Rectal smooth muscle tissue (tissue), 1 donor: ENCODE data around the gene GNAO1.

Experiments
- H3K27ac ChIP-seq: one replicate; pipeline ENCODE4 v1.7.0; 2013; ENCODE audit warnings: low read depth, low read length, inconsistent platforms
- H3K27me3 ChIP-seq: one replicate; pipeline ENCODE4 v1.7.0; 2013; ENCODE audit warnings: low read length; ENCODE audit not compliant: control insufficient read depth, insufficient read depth
- H3K36me3 ChIP-seq: one replicate; pipeline ENCODE4 v1.7.0; 2013; ENCODE audit warnings: low read length; ENCODE audit not compliant: control insufficient read depth, insufficient read depth
- H3K4me1 ChIP-seq: one replicate; pipeline ENCODE4 v1.7.0; 2013; ENCODE audit warnings: low read length; ENCODE audit not compliant: control insufficient read depth, insufficient read depth
- H3K4me3 ChIP-seq: one replicate; pipeline ENCODE4 v1.7.0; 2013; ENCODE audit warnings: low read length
- H3K9ac ChIP-seq: one replicate; pipeline ENCODE4 v1.7.0; 2013; ENCODE audit warnings: low read length

GNAO1 gene

GRCh38 chr16:56274369-56274768 is 83.1 kb downstream of the GNAO1 start:
- Histone ChIP-seq H3K4me3 (no peak overlapping the region), H3K36me3 (no peaks in the 10 kb centered on the region), H3K4me1 (peaks cover 29% of the 10 kb centered on the region), H3K27ac (no peak overlapping the region), H3K27me3 (no peaks in the 10 kb centered on the region), H3K9ac (no peak overlapping the region)

GRCh38 chr16:56275076-56275475 is 83.8 kb downstream of the GNAO1 start:
- no peaks in the 10 kb centered on the region for H3K27me3 ChIP-seq
- H3K4me1 ChIP-seq: peaks cover 22% of the 10 kb centered on the region
- no peak overlapping the region for H3K4me3 ChIP-seq
- H3K27ac ChIP-seq: no peak overlapping the region
- H3K36me3 ChIP-seq: no peaks in the 10 kb centered on the region
- no peak overlapping the region for H3K9ac ChIP-seq

GRCh38 chr16:56275801-56276200 is 84.5 kb downstream of the GNAO1 start:
- H3K4me1 ChIP-seq: peaks cover 17% of the 10 kb centered on the region
- H3K27ac ChIP-seq: peak overlapping the region; percentile 18
- H3K27me3 ChIP-seq: no peaks in the 10 kb centered on the region
- H3K4me3 ChIP-seq: no peak overlapping the region
- H3K36me3 ChIP-seq: no peaks in the 10 kb centered on the region
- H3K9ac ChIP-seq: no peak overlapping the region

GRCh38 chr16:56277075-56277474 is 85.8 kb downstream of the GNAO1 start:
- Histone ChIP-seq H3K27ac (peak overlapping the region; percentile 65), H3K4me1 (peaks cover 15% of the 10 kb centered on the region), H3K36me3 (no peaks in the 10 kb centered on the region), H3K9ac (no peak overlapping the region), H3K4me3 (no peak overlapping the region), H3K27me3 (no peaks in the 10 kb centered on the region)

GRCh38 chr16:56278196-56278855 is 87.0 kb downstream of the GNAO1 start:
- H3K4me1 ChIP-seq: peaks cover 15% of the 10 kb centered on the region
- H3K27me3 ChIP-seq: no peaks in the 10 kb centered on the region
- H3K9ac ChIP-seq: no peak overlapping the region
- no peak overlapping the region for H3K27ac ChIP-seq
- no peaks in the 10 kb centered on the region for H3K36me3 ChIP-seq
- H3K4me3 ChIP-seq: no peak overlapping the region

- Histone ChIP-seq H3K4me3 (no peak overlapping the region), H3K27ac (no peak overlapping the region), H3K36me3 (no peaks in the 10 kb centered on the region), H3K27me3 (no peaks in the 10 kb centered on the region), H3K9ac (no peak overlapping the region), H3K4me1 (peaks cover 15% of the 10 kb centered on the region)
Observed at GRCh38 chr16:56279132-56279531, 87.8 kb downstream of the GNAO1 start.

- H3K36me3 ChIP-seq: no peaks in the 10 kb centered on the region
- H3K4me3 ChIP-seq: no peak overlapping the region
- no peak overlapping the region for H3K9ac ChIP-seq
- H3K27me3 ChIP-seq: no peaks in the 10 kb centered on the region
- H3K27ac ChIP-seq: no peak overlapping the region
- peaks cover 15% of the 10 kb centered on the region for H3K4me1 ChIP-seq
Observed at GRCh38 chr16:56279914-56280313, 88.6 kb downstream of the GNAO1 start.

GRCh38 chr16:56281249-56281805 is 90.0 kb downstream of the GNAO1 start:
- Histone ChIP-seq H3K4me1 (peaks cover 15% of the 10 kb centered on the region), H3K27me3 (no peaks in the 10 kb centered on the region), H3K4me3 (no peak overlapping the region), H3K27ac (no peak overlapping the region), H3K36me3 (no peaks in the 10 kb centered on the region), H3K9ac (no peak overlapping the region)

GRCh38 chr16:56282451-56282850 is 91.2 kb downstream of the GNAO1 start:
- H3K27ac ChIP-seq: no peak overlapping the region
- H3K4me1 ChIP-seq: peaks cover 7% of the 10 kb centered on the region
- H3K9ac ChIP-seq: no peak overlapping the region
- H3K27me3 ChIP-seq: no peaks in the 10 kb centered on the region
- H3K36me3 ChIP-seq: no peaks in the 10 kb centered on the region
- H3K4me3 ChIP-seq: no peak overlapping the region

GRCh38 chr16:56284521-56284920 is 93.2 kb downstream of the GNAO1 start:
- H3K27ac ChIP-seq: no peak overlapping the region
- no peaks in the 10 kb centered on the region for H3K36me3 ChIP-seq
- H3K9ac ChIP-seq: no peak overlapping the region
- no peak overlapping the region for H3K4me3 ChIP-seq
- H3K27me3 ChIP-seq: no peaks in the 10 kb centered on the region
- H3K4me1 ChIP-seq: no peaks in the 10 kb centered on the region

- Histone ChIP-seq H3K9ac (no peak overlapping the region), H3K27ac (no peak overlapping the region), H3K4me3 (no peak overlapping the region), H3K36me3 (no peaks in the 10 kb centered on the region), H3K27me3 (no peaks in the 10 kb centered on the region), H3K4me1 (no peaks in the 10 kb centered on the region)
Observed at GRCh38 chr16:56286809-56287208, 95.5 kb downstream of the GNAO1 start.

- H3K9ac ChIP-seq: no peak overlapping the region
- H3K4me1 ChIP-seq: no peaks in the 10 kb centered on the region
- H3K27ac ChIP-seq: no peak overlapping the region
- no peaks in the 10 kb centered on the region for H3K36me3 ChIP-seq
- H3K4me3 ChIP-seq: no peak overlapping the region
- H3K27me3 ChIP-seq: no peaks in the 10 kb centered on the region
Observed at GRCh38 chr16:56288019-56288418, 96.7 kb downstream of the GNAO1 start.

GRCh38 chr16:56289416-56289815 is 98.1 kb downstream of the GNAO1 start:
- Histone ChIP-seq H3K27ac (no peak overlapping the region), H3K27me3 (no peaks in the 10 kb centered on the region), H3K4me1 (peaks cover 9% of the 10 kb centered on the region), H3K9ac (no peak overlapping the region), H3K4me3 (no peak overlapping the region), H3K36me3 (no peaks in the 10 kb centered on the region)
